Stimulated activated CD8-positive, alpha-beta memory T cell treated with anti-CD3 and anti-CD28 coated beads, Interleukin-2, amount 100 ng/mL, for 1 hour (primary cell): ENCODE results near the gene SCRT2.
"Not testable (repeated sequence)": the region's sequence is repeated elsewhere in the genome, so short reads cannot be mapped to it uniquely, and the experiment has no call there.

Source experiments
- DNase-seq, 2 donors: peaks; one replicate each; pipeline ENCODE4 v3.0.0-alpha.2; 2020; ENCODE audit warnings: low read depth in 2 of 2

SCRT2 gene

DNA sequence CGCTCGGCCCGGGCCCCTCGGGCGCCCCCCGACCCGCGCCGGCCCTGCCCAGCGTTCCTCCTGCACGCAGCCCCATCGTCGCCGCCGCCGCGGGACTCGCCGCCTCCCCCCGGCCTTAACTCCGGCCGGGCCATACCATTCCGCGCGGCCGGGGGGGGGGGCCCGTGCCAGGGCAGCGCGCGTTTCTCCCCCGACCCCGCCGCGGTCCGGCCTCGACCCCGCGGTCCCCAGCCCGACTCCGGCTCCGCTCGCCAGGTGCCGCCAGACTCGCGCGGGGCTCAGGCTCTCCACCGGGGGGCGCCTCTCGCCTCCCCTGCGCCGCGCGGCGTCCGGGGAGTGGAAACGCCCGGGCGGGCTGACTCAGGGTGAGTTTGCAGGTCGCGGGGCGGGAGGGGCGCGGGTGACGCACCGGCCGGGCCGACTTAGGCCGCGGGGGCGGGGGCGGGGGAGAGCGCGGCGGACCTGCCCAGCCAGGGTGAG lies 22.5 kb downstream of the SCRT2 start, which contains the start of gene SRXN1:
TSS of gene SRXN1 (minus strand) at position 91 of the 480 bp plus-strand sequence. CDS start at position 76, 15 bp downstream.
- peak; percentile 65 to 73 for DNase-seq

DNA sequence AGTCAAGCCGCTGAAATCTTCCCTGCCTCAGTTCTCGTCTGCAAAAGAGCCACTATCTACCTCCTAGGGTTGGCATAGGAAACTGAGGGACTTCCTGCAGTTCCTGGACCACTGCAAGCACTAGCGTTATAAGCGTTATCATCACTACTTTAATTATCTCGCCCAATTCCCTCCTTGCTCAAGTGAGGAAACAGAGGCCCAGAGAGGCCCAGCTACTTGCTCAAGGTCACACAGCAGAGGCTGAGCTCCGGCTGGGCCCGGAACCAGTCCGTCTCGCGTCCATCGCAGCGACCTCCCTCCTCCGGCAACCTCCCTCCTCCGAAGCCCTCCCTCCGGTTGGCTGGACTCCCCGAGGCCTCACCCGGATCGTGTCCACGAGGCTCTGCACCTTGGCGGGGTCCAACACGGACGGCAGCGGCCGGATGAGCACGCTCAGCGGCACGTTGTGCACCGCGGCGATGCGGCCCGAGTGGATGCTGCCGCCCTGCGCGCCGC lies 22.9 kb downstream of the SCRT2 start:
- DNase-seq: no peak

DNA sequence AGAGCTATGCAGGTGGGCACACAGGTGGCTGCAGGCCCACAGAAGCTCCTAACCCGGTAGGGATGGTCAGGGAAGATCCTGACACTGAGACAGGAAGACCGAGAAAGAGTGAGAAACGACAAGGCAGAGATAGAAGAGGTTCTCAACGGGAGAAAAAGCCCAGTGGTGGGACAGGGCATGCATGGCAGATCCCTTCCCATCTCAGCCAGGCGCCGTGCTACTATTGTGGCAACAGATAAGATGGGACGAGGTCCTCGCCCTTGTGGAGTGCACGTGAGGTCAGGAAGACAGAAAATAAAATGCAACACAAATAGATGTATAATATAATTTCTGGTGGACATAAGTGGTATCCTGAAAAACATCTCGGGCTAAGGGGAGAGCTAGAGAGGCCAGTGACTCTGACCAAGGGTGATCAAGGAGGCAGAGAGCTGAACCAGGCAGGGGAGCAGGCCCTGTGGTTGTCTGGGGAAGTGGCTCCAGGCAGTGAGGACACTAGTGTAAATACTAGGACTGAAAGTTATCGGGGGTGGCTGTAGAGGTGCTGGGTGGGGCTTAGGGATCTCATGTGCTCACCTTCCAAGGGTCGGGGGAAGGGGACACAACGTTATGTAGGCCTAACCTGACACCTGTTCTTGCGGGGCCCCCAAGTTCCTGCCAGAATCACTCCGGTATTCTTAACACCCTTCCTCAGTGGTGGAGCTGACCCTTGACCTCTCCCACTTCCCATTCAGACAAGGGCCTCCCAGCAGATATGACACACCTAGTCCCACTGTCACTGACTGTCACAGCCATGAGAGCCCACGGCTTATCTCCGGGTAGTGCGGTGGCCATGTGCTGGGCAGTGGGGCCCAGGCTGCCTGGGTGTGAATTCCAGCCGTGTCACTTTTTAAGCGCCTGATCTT lies 23.6 kb downstream of the SCRT2 start:
- DNase-seq: no peak

DNA sequence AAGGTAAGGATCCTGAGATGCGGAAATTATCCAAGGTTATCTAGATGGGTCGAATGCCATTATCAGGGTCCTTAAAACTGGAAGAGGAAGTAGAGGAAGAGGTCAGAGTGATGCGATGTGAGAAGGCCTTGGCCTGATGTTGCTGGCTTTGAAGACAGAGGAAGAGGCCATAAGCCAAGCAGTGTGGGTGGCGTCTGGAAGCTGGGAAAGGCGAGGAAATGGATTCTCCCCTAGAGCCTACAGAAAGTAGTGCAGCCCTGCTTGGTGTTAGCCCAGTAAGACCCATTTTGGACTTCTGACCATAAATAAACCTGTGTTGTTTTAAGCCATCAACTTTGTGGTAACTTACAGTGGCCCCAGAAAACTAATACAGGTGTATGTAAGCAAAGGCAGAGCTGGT lies 24.6 kb downstream of the SCRT2 start:
- DNase-seq: no peak

DNA sequence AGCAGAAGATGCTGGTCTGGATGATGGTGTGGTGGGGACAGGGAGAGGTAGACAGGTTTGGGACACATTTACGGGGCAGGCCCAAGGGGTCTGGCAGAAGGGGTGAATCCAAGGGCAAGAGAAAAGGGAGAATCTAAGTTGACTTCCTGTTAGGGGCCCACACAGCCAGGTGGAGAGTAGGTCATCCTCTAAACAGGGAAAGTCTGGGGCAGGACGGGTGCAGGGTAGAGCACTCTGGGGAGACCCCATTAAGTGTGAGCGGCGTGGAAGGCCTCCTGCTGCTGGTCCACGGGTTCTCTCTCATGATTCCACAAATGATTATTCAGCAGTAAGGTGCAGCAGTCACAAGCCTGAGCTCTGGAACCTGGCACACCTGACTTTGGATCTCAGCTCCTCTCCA lies 25.3 kb downstream of the SCRT2 start:
- no peak for DNase-seq

DNA sequence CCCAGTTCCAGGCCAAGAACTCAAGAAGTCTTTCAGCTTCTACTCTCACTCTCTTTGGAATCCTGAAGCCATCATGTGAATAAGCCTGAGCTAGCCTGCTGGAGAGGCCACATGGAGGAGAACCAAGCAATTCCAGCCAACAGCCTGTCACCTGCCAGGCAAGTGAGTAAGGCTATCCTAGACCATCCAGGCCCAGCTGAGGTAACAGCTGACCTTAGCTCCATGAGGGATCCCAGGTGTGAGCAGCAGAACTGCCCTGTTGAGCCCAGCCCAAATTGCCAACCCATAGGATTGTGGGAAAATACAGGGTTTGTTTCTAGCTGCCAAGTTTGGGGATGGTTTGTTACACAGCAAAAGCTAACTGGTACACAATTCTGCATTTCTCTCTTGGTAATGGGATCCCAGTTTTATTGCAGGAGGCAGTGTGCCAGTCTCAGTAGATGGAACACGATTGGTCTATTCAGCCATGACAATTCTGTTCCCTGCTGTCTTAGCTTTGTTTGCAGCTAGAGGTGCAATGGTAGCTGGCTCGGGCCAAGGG lies 28.1 kb downstream of the SCRT2 start:
- DNase-seq: no peak

DNA sequence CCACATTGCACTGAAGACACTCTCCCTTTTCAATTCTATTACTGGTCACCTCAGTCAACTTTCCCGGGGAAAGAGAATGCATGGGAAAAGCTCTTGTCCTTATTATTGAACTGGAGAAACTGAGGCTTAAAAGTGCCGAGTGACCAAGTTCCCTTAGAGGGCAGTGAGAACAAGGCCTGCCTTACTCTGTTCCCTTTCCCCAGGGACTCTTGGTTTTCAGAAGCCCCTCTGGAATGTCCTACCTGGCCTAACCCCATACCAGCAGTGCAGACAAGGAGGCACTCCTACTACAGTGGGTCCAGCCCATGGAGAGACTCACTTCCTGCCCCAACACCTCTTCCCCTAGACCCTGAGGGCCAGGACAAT lies 28.8 kb downstream of the SCRT2 start:
- DNase-seq: no peak

DNA sequence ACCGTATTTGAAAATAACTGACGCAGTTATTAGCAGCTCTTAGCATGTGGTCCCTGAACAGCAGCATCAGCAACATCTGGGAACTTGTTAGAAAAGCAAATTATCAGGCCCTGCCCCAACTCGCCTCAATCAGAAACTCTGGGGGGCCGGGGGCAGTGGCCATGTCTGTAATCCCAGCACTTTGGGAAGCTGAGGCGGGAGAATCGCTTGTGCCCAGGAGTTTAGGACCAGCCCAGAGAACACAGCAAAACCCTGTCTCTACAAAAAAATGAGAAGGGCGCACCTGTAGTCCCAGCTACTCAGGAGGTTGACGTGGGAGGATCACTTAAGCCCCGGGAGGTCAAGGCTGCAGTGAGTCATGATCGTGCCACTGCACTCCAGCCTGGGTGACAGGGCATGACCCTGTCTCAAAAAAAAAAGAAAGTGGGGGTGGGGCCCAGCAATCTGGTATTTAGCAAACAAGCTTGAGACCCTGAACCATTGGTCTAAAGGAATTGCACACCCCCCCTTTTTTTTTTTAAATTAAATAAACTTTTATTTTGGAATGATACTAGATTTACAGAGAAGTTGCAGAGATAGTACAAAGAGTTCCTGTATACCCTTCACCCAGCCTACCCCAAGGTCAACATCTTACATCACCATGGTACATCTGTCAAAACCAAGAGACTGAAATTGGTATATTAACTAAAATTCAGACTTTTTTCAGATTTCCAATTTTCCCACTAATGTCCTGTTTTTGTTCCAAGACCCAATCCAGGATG lies 29.3 kb downstream of the SCRT2 start:
- DNase-seq: no peak

DNA sequence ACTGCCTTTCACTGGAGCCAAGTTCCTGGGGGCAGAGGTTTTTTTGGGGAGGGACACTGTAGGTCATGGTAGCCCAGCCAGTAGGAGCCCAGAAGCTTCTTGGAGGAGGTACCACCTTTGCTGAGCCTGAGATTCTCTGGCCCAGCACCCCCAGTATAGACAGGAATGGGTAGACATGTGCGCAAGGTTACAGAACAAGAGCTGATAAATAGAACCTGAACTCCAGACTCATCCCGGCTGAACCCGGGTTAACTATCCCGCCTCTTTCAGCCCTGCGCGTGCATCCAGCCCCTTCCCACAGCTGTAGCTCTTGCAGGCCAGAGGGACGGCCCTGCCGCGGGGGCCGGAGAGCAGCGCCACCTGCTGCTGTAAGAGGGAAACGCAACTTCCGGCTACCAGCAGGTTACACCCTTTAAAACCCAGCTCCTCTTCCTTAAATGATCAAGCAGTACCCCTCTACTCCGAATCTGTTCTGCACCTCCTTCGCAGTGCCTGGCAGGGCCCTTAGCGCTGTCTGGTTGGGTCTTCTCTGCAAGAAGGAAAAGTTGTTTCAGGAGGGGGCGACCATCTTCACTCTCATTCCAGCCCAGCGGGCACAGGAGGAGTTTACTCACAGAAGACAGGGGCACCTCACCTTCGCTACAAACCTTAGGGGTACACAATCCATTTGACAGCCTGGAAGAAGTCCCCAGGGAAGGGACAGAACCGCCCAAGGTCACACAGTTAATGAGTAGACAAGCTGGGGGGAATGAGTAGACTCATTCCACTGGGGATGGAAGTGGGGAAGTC lies 30.1 kb downstream of the SCRT2 start:
- peak; percentile 31 to 39 for DNase-seq

DNA sequence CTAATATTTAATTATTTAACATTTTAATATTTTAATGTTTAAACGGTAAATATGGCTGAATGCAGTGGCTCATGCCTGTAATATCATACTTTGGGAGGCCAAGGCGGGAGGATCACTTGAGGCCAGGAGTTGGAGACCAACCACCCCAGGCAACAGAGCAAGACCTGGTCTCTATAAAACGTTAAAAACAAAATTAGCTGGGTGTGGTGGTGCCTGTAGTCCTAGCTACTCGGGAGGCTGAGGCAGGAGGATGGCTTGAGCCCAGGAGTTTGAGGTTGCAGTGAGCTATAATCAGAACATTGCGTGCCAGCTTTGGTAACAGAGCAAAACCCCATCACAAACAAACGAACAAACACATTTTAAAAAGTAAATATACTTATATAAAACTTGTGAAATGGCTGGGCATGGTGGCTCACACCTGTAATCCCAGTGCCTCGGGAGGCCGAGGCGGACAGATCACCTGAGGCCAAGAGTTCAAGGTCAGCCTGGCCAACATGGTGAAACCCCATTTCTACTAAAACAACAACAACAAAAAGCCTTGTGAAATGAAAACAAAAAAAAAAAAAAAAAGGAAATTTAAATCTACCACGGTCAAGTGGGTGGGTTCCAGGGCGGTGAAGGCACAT lies 30.8 kb downstream of the SCRT2 start:
- no peak for DNase-seq

DNA sequence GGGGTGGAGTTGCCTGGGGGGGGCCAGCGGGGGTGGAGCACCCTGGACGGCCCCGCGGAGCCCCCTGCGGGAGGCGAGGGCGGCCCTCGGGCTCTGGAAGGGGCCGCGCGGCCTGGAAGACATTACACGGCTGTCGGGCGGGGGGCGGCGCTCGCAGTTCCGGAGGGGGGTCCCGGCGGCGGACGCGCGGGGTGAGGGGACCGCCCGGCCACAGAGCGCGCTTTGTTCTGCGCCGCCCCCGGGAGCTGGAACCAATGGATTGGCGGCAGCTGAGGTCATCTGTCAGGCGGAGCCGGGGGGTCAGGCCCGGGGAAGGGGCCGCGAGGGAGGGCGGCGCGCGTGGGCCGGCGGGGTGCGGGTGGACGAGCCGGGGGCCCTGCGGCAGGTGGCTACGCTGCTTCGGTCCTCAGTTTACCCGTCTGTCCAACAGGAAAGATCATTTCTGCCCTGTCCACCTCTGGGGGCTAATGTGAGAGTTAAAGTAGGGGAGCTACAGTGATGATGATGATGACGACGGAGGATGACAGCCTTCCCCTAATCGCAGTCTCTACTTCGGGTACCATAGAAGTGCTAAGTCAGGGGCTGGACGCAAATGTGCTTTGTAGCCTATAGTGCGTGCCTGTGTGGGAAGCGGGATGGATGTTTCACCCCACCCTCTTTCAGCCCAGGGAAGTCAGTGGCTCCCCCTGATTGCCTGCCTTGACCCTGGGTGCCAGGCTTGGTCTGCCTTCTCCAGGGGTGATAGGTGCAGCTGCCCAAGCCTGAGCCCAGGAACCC lies 33.0 kb downstream of the SCRT2 start:
- DNase-seq: no peak

DNA sequence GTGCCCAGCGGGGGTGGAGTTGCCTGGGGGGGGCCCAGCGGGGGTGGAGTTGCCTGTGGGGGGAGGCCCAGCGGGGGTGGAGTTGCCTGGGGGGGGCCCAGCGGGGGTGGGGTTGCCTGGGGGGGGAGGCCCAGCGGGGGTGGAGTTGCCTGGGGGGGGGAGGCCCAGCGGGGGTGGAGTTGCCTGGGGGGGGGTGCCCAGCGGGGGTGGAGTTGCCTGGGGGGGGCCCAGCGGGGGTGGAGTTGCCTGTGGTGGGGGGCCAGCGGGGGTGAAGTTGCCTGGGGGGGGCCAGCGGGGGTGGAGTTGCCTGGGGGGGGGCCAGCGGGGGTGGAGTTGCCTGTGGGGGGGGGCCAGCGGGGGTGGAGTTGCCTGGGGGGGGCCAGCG lies 33.6 kb downstream of the SCRT2 start:
- DNase-seq: not testable (repeated sequence)

DNA sequence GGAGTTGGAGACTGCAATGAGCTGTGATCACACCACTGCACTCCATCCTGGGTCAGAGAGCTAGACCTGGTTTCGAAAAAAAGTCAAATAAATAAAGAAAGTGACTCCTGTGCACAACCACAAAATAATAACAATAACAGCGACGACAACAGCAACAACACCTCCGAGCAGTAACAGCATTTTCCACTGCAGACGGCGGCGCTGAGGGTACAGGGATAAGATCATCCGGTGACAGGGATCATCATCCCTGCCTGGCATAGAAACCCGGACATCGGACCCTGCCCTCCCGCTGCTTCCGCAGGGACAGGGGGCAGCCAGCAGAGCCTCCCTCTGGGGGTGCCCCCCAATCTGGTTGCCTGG lies 34.1 kb downstream of the SCRT2 start:
- DNase-seq: no peak

DNA sequence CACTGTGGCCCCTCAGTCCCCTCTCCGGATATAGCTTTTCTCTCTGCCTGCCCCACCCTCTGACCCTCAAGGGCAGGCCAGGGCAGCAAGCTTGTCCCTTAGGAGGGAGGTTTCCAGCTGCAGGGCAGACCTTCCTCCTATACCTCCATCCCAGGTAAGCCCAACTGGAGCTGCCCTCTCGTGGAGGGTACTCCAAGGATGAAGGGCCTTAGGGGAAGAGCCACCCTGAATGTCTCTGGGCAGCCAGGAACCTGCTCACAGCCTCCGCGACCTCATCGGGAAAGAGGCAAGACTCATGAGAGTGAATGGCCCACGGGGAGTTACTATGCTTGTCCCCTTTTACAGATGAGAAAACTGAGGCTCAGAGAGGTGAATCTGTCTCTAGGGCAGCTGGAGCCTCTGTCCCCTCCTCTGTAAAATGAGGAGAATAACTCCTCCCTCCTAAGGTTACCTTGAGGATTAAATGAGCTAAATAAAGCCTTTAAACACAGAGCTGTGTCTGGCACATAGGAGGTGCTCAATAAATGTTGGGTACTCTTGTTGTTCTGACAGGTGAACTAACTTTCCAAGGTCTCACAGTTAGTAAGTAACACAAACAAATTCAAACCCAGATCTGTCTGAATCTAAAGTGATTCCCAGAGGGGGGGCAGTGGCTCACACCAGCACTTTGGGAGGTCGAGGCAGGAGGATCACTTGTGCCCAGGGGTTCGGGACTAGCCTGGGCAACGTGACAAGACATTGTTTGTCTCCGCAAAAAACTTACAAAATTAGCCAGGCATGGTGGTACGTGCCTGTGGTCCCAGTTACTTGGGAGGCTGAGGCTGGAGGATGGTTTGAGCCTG lies 34.7 kb downstream of the SCRT2 start:
- no peak for DNase-seq

DNA sequence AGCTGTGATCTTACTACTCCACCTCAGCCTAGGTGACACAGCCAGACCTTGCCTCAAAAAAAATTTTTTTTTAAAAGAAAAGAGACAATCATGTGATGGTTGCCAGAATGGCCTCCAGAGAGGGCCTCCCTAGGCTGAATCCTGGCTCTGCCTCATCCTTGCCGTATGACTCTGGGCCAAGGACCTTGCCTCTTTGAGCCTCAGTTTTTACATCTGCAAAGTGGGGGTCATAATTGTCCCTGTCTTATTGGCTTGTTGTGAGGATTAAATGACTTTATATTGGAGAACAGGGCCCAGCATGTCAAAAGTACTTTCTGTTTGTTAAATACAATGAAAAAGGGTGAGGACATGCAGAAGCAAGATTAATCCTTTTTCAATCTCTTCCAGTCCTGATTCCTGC lies 37.0 kb downstream of the SCRT2 start:
- no peak for DNase-seq

DNA sequence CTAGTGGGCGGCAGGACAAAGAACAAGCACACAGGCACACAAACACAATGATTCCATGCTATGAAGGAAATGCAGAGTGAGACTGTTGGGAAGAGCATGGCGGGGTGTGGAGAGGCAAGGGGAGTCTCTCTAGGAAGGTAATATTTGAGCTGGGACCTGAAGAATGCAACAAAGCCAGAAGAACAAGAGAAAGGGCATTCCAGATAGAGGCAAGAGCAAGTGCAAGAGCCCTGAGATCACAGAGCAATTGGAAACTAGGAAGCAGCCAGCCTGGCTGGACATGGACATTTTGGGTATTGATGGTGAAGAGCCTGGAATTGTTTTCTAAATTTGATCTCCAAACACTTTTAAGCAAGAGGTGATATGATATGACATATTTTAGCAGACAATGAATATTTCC lies 38.0 kb downstream of the SCRT2 start:
- DNase-seq: no peak

DNA sequence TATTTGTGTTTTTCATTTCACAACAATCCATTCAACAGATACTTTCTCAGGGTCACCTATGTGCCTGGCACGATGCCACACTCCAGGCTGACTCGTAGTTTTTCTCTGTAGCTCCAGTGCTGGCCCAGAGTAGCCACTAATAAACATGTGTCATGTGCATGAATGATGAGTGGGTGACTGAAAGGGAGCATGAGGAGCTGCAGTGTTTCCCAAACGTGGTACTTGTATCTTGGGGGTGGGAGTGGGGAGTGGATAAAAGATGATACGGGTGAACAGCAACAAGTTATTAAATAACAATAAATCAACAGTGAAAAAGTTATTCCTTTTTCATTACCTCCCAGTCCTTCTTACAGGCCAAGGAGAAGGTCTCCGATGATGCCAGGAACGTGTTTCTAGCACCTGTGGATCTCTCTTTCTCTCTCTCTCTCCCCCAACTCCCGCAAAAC lies 39.7 kb downstream of the SCRT2 start:
- no peak for DNase-seq

DNA sequence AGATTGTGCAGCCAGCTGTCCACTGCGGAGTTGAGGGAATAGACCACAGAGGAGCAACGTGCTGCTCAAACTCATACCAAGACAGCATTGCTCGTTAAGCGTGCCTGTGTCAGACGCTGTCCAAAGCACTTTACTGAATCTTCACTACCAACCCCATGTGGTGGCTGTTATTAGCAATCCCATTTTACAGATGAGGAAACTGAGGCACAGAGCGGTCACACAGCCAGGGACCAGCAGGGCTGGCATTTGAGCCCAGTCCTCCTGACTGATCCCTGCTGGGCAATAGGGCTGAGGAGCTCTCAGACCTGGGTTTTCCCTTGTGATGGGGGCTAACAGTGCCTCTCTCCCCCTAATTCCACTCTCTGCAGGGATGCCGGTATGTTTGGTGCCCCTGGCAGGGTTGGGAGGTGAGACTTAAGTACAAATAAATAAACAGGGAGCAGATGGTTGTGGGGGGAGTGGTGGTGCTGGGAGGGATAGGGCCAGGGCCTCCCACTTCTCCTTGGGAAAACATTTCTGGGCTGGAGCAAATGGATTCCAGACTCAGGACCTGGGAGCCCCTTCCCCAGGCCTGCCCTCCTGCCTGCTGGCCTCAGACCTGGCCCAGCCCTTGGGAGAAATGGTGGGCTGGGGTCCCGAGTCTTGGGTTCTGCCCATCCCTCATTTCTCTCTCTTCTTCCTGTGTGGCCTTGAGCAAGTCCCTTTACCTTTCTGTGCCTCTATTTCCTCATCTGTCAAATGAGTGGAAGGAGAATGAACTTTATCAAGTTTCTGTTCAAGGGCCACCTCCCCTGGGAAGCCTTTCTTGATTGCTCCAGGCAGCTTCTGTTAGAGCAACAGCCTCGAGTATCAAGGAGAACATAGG lies 40.3 kb downstream of the SCRT2 start:
- no peak for DNase-seq
